SH-SY5Y (cell line): ENCODE data around the gene HEMK1.

Experiments
- GATA2 ChIP-seq: IDR thresholded peaks from 2 replicates; pipeline ENCODE4 v1.6.1; 2011; ENCODE audit warnings: mild to moderate bottlenecking, low read depth, low read length
- GATA3 ChIP-seq: IDR thresholded peaks from 2 replicates; pipeline ENCODE4 v1.6.1; 2011; ENCODE audit warnings: low read depth, mild to moderate bottlenecking, low read length, moderate library complexity

- no peak for TF ChIP-seq GATA2
- TF ChIP-seq GATA3: no peak
Observed at GRCh38 chr3:50585919-50586762, 16.8 kb downstream of the HEMK1 start.
